Panc1 (cell line): ENCODE measurements around the gene STK32C. TPM values are rescaled to one million over a fixed set of nuclear protein-coding genes. Genes with fewer than 3 reads are reported as not detected.
"Not testable (repeated sequence)": the region's sequence is repeated elsewhere in the genome, so short reads cannot be mapped to it uniquely, and the experiment has no call there.

Source experiments
- ATAC-seq: fragments of 200-7000 bp; cut with Tn5 transposase; 2 replicates; pipeline ENCODE4 v1.9.1; 2020; ENCODE audit warnings: mild to moderate bottlenecking, moderate library complexity
- BruUV-seq: library from RNA; stranded (reverse); fragments of 400-500 nt; replicated peaks from 2 replicates; lab custom pipeline; 2021; lab: Mats Ljungman, UMichigan
- CTCF ChIA-PET: fragments of 300-600 bp; sonication (Branson Sonifier 250); formaldehyde crosslinking; loops from one replicate; lab custom pipeline; 2022; ENCODE audit warnings: antibody characterized with exemption; lab: Charles Lee
- POLR2A ChIA-PET: fragments of 300-600 bp; sonication (Branson Sonifier 250); formaldehyde crosslinking; loops from one replicate; lab custom pipeline; 2022; ENCODE audit warnings: antibody characterized with exemption; lab: Charles Lee
- DNase-seq: peaks from one replicate; pipeline ENCODE4 v3.0.0-alpha.2; 2010; ENCODE audit warnings: low read depth, low spot score
- H3K27ac ChIP-seq: 2 replicates; pipeline ENCODE4 v1.5.1; 2011; ENCODE audit warnings: mild to moderate bottlenecking, low read length, inconsistent platforms
- H3K27me3 ChIP-seq: fragments of 200-500 bp; sonication (Bioruptor generic); 2 replicates; pipeline ENCODE4 v1.6.0; 2014; ENCODE audit warnings: low read length, inconsistent platforms; ENCODE audit not compliant: control insufficient read depth, insufficient read depth
- H3K36me3 ChIP-seq: fragments of 200-500 bp; sonication (Bioruptor generic); 2 replicates; pipeline ENCODE4 v1.5.1; 2014; ENCODE audit warnings: inconsistent platforms, mild to moderate bottlenecking, low read length, moderate library complexity; ENCODE audit not compliant: control insufficient read depth, insufficient read depth
- H3K4me1 ChIP-seq: 2 replicates; pipeline ENCODE4 v1.5.1; 2011; ENCODE audit warnings: inconsistent platforms, mild to moderate bottlenecking, low read length, moderate library complexity; ENCODE audit not compliant: control insufficient read depth, insufficient read depth
- H3K4me3 ChIP-seq, 2 experiments: 2 replicates each; pipeline ENCODE4 v1.5.1; 2011 to 2012; ENCODE audit warnings: low read depth in 2 of 2, low read length in 2 of 2, mild to moderate bottlenecking in 2 of 2, inconsistent platforms in 1 of 2, moderate library complexity in 1 of 2
- H3K9me3 ChIP-seq: fragments of 200-500 bp; sonication (Bioruptor generic); 2 replicates; pipeline ENCODE4 v1.5.1; 2014; ENCODE audit warnings: low read depth, mild to moderate bottlenecking, inconsistent platforms, low read length, moderate library complexity; ENCODE audit not compliant: control insufficient read depth, insufficient read depth
- CTCF ChIP-seq: fragments of 450-650 bp; IDR thresholded peaks from 2 replicates; pipeline ENCODE4 v1.5.1; 2017; ENCODE audit warnings: mild to moderate bottlenecking
- POLR2AphosphoS5 ChIP-seq: IDR thresholded peaks from 2 replicates; pipeline ENCODE4 v1.6.1; 2012; ENCODE audit warnings: mild to moderate bottlenecking, low read depth, low read length, moderate library complexity
- REST ChIP-seq, 2 experiments: IDR thresholded peaks; 2 replicates each; pipeline ENCODE4 v1.6.1; 2011 to 2012; ENCODE audit warnings: low read depth in 2 of 2, control low read depth in 1 of 2, low read length in 1 of 2, mild to moderate bottlenecking in 1 of 2, moderate library complexity in 1 of 2; ENCODE audit not compliant: insufficient read depth in 1 of 2
- SIN3A ChIP-seq: IDR thresholded peaks from 2 replicates; pipeline ENCODE4 v1.6.1; 2012; ENCODE audit warnings: low read depth, mild to moderate bottlenecking, low read length, moderate library complexity, borderline replicate concordance; ENCODE audit not compliant: insufficient read depth
- TCF7L2 ChIP-seq: IDR thresholded peaks from 2 replicates; pipeline ENCODE4 v1.6.1; 2011; ENCODE audit warnings: mild to moderate bottlenecking, low read depth, low read length, inconsistent platforms
- in situ Hi-C: cut with HindIII; loops from 2 replicates; pipeline ENCODE4 v1.10.0; 2016; ENCODE audit warnings: low sequenced_read_pairs, low pct_unique_long_range_greater_than_20kb
- intact Hi-C: fragments of 100-400 bp; cut with micrococcal nuclease; formaldehyde crosslinking; loops from one replicate; pipeline ENCODE4 v1.10.0; 2022; ENCODE audit not compliant: unreplicated experiment
- total RNA-seq: library from RNA; stranded (reverse); gene quantifications from one replicate; pipeline ENCODE4 v1.2.1, GENCODE V29; 2021; ENCODE audit not compliant: unreplicated experiment

STK32C gene
- total RNA-seq, 1 experiment from 2014 or later, result 53.7 TPM

GRCh38 chr10:132162021-132162531, 145.7 kb downstream of the STK32C start:
- intact Hi-C loops (no loop called here), in situ Hi-C loops (no loop called here)
- ChIA-PET CTCF (no interaction called here), POLR2A (no interaction called here)
- TF ChIP-seq TCF7L2 (no peak), POLR2AphosphoS5 (no peak), SIN3A (no peak), CTCF (no peak), REST (IDR thresholded peaks at IDR 0.05; ENCODE audit: insufficient read depth in 1 of 2, low read depth in 2 of 2, low read length in 1 of 2) (no peak)
- ATAC-seq, result no peak
- no peak for DNase-seq
- H3K4me1 ChIP-seq, result peaks cover 8% of the 10 kb centered on the region
- H3K4me3 ChIP-seq, result no peak overlapping the region
- H3K36me3 ChIP-seq, result no peaks in the 10 kb centered on the region
- no TSS peak for BruUV-seq
- no peaks in the 10 kb centered on the region for H3K9me3 ChIP-seq
- no peaks in the 10 kb centered on the region for H3K27me3 ChIP-seq
- no peak overlapping the region for H3K27ac ChIP-seq

- POLR2A ChIA-PET, in situ Hi-C loops, H3K4me1 ChIP-seq, H3K4me3 ChIP-seq, H3K27me3 ChIP-seq, intact Hi-C loops, H3K27ac ChIP-seq, H3K36me3 ChIP-seq, H3K9me3 ChIP-seq, DNase-seq, CTCF ChIA-PET, ATAC-seq, BruUV-seq: not testable (repeated sequence)
Measured at GRCh38 chr10:132160834-132161622, 146.7 kb downstream of the STK32C start.

GRCh38 chr10:132160231-132160630, 147.5 kb downstream of the STK32C start:
- DNase-seq, CTCF ChIA-PET, H3K27ac ChIP-seq, BruUV-seq, intact Hi-C loops, H3K4me1 ChIP-seq, H3K4me3 ChIP-seq, in situ Hi-C loops, H3K27me3 ChIP-seq, H3K36me3 ChIP-seq, POLR2A ChIA-PET, ATAC-seq, H3K9me3 ChIP-seq: not testable (repeated sequence)

GRCh38 chr10:132159302-132160230, 148.2 kb downstream of the STK32C start:
- H3K36me3 ChIP-seq, ATAC-seq, H3K9me3 ChIP-seq, BruUV-seq, DNase-seq, H3K4me1 ChIP-seq, H3K27me3 ChIP-seq, H3K4me3 ChIP-seq, in situ Hi-C loops, CTCF ChIA-PET, POLR2A ChIA-PET, intact Hi-C loops, H3K27ac ChIP-seq: not testable (repeated sequence)
